HepG2 (cell line): Measurements from ENCODE around the gene CASP3. TPM values are rescaled to one million over a fixed set of nuclear protein-coding genes. Genes with fewer than 3 reads are reported as not detected.
A peak's percentile ranks its signal among the peaks of the same experiment; 100 is the strongest.

Source experiments
- ARNTL ChIP-seq: sonication (generic); formaldehyde crosslinking; IDR thresholded peaks from 2 replicates; pipeline ENCODE4 v1.4.0; 2020; ENCODE audit warnings: mild to moderate bottlenecking, missing genetic modification reagents
- ATF1 ChIP-seq: IDR thresholded peaks from 2 replicates; pipeline ENCODE4 v1.6.1; 2016; ENCODE audit warnings: mild to moderate bottlenecking, control low read depth
- BRD4 ChIP-seq: sonication (generic); formaldehyde crosslinking; IDR thresholded peaks from 2 replicates; pipeline ENCODE4 v1.4.0; 2020; ENCODE audit warnings: missing genetic modification reagents
- CBFB ChIP-seq: sonication (generic); formaldehyde crosslinking; IDR thresholded peaks from 2 replicates; pipeline ENCODE4 v1.4.0; 2020; ENCODE audit warnings: missing genetic modification reagents
- DNMT3B ChIP-seq: conservative IDR thresholded peaks from 2 replicates; pipeline ENCODE4 v1.6.1; 2016; ENCODE audit warnings: missing biosample characterization, control low read depth
- KMT2A ChIP-seq: sonication (generic); formaldehyde crosslinking; IDR thresholded peaks from 2 replicates; pipeline ENCODE4 v1.4.0; 2020; ENCODE audit warnings: missing genetic modification reagents
- NKX3-1 ChIP-seq: sonication (generic); formaldehyde crosslinking; IDR thresholded peaks from 2 replicates; pipeline ENCODE4 v1.5.0; 2020; ENCODE audit warnings: missing genetic modification reagents
- PHB2 ChIP-seq: fragments of 450-650 bp; IDR thresholded peaks from 2 replicates; pipeline ENCODE4 v1.6.1; 2018; ENCODE audit not compliant: partially characterized antibody
- PHF8 ChIP-seq: sonication (generic); formaldehyde crosslinking; IDR thresholded peaks from 2 replicates; pipeline ENCODE4 v1.5.0; 2020; ENCODE audit warnings: missing genetic modification reagents
- TSC22D2 ChIP-seq: sonication (generic); formaldehyde crosslinking; IDR thresholded peaks from 2 replicates; pipeline ENCODE4 v1.5.1; 2020; ENCODE audit warnings: missing genetic modification reagents, mild to moderate bottlenecking, borderline replicate concordance
- ZFP90 ChIP-seq: sonication (generic); formaldehyde crosslinking; IDR thresholded peaks from 2 replicates; pipeline ENCODE4 v1.8.0; 2022; ENCODE audit warnings: missing genetic modification reagents, mild to moderate bottlenecking, inconsistent platforms, borderline replicate concordance
- ZFY ChIP-seq: sonication (generic); formaldehyde crosslinking; IDR thresholded peaks from 2 replicates; pipeline ENCODE4 v1.4.0; 2020; ENCODE audit warnings: missing genetic modification reagents
- ZKSCAN1 ChIP-seq: fragments of 150-350 bp; IDR thresholded peaks from 2 replicates; pipeline ENCODE4 v1.6.1; 2014; ENCODE audit warnings: low read length
- ZNF263 ChIP-seq: sonication (generic); formaldehyde crosslinking; IDR thresholded peaks from 2 replicates; pipeline ENCODE4 v1.4.0; 2020; ENCODE audit warnings: missing genetic modification reagents
- ZNF343 ChIP-seq: sonication (generic); formaldehyde crosslinking; IDR thresholded peaks from 2 replicates; pipeline ENCODE4 v1.4.0; 2020; ENCODE audit warnings: mild to moderate bottlenecking, missing genetic modification reagents
- ZNF350 ChIP-seq: sonication (generic); formaldehyde crosslinking; IDR thresholded peaks from 2 replicates; pipeline ENCODE4 v1.4.0; 2020; ENCODE audit warnings: mild to moderate bottlenecking, low read depth, missing genetic modification reagents, borderline replicate concordance
- ZNF501 ChIP-seq: sonication (generic); formaldehyde crosslinking; IDR thresholded peaks from 2 replicates; pipeline ENCODE4 v1.5.1; 2020; ENCODE audit warnings: mild to moderate bottlenecking, moderate library complexity, missing genetic modification reagents
- ZNF563 ChIP-seq: sonication (generic); formaldehyde crosslinking; IDR thresholded peaks from 2 replicates; pipeline ENCODE4 v1.8.0; 2022; ENCODE audit warnings: mild to moderate bottlenecking, moderate library complexity, missing genetic modification reagents
- ZNF709 ChIP-seq: sonication (generic); formaldehyde crosslinking; IDR thresholded peaks from 2 replicates; pipeline ENCODE4 v1.5.0; 2020; ENCODE audit warnings: mild to moderate bottlenecking, missing genetic modification reagents
- ZNF788 ChIP-seq: sonication (generic); formaldehyde crosslinking; IDR thresholded peaks from 2 replicates; pipeline ENCODE4 v1.5.0; 2020; ENCODE audit warnings: mild to moderate bottlenecking, missing genetic modification reagents, borderline replicate concordance
- polyA plus RNA-seq, 8 experiments: library from polyadenylated mRNA; depleted of rRNA in 3 of 8; stranded (reverse) in 7 of 8; unstranded in 1 of 8; fragments of >200 nt; fragmentation: Illumina TruSeq in 4 of 8; extraction: Trizol in 4 of 8; gene quantifications; 2 replicates each; pipeline versions ENCODE4 v1.2.1 to v1.2.3, GENCODE V29; 2011 to 2016; ENCODE audit warnings: low read depth in 4 of 8, missing spikeins in 1 of 8, mixed read lengths in 1 of 8; ENCODE audit not compliant: insufficient read depth in 1 of 8
- total RNA-seq, 5 experiments: library from RNA; depleted of rRNA; stranded (reverse); fragments of >200 nt; fragmentation: Illumina TruSeq; extraction: Trizol; gene quantifications; 2 replicates each; pipeline ENCODE4 v1.2.3, GENCODE V29; 2016; ENCODE audit warnings: low read depth in 1 of 5
- TF ChIP-seq, protein P1 (sequence below): sonication (generic); formaldehyde crosslinking; IDR thresholded peaks from 2 replicates; pipeline ENCODE4 v1.4.0; 2020; ENCODE audit warnings: missing genetic modification reagents, low read depth, mild to moderate bottlenecking, borderline replicate concordance
- TF ChIP-seq, protein P2 (sequence below): IDR thresholded peaks from 2 replicates; pipeline ENCODE4 v1.6.1; 2016; ENCODE audit warnings: low read depth, control low read depth
- TF ChIP-seq, protein P3 (sequence below): sonication (generic); formaldehyde crosslinking; IDR thresholded peaks from 2 replicates; pipeline ENCODE4 v1.8.0; 2023; ENCODE audit warnings: mild to moderate bottlenecking, missing genetic modification reagents
- TF ChIP-seq, protein P4 (sequence below): sonication (generic); formaldehyde crosslinking; IDR thresholded peaks from 2 replicates; pipeline ENCODE4 v1.4.0; 2020; ENCODE audit warnings: missing genetic modification reagents
- TF ChIP-seq, protein P5 (sequence below): sonication (generic); formaldehyde crosslinking; IDR thresholded peaks from 2 replicates; pipeline ENCODE4 v1.5.0; 2020; ENCODE audit warnings: missing genetic modification reagents

The CASP3 gene
- total and polyA plus RNA-seq, 2 of the 13 experiments (the other 11 are each of a cell fraction or from before 2014, with no cell fraction given): 26.0 to 77.8 TPM

GRCh38 chr4:184649026-184649970, at the start of gene CASP3, which contains the start of gene PRIMPOL (continued):
- TF ChIP-seq ZNF709 (CRISPR knock-in tag): no peak; the same call in 1 of the 2 replicates
- TF ChIP-seq TSC22D2 (CRISPR knock-in tag): no peak
- 0 out of 2 replicates have a peak, but pooled peaks have one; percentile 20 for TF ChIP-seq NKX3-1
- 0 out of 2 replicates have a peak, but pooled peaks have one; percentile 20 for TF ChIP-seq ZNF350
- peak; percentile 40; the same call in 1 of the 2 replicates for TF ChIP-seq KMT2A (CRISPR knock-in tag)
- no peak; the same call in 1 of the 2 replicates for TF ChIP-seq ARNTL
- no peak for TF ChIP-seq ZKSCAN1
- TF ChIP-seq ZNF343 (CRISPR knock-in tag): no peak
- TF ChIP-seq ZNF788: peak; percentile 58; the same call in 1 of the 2 replicates
- TF ChIP-seq ZNF563 (CRISPR knock-in tag): peak; percentile 68; the same call in 1 of the 2 replicates
- peak; percentile 84 for TF ChIP-seq PHF8
- TF ChIP-seq, protein P1, sequence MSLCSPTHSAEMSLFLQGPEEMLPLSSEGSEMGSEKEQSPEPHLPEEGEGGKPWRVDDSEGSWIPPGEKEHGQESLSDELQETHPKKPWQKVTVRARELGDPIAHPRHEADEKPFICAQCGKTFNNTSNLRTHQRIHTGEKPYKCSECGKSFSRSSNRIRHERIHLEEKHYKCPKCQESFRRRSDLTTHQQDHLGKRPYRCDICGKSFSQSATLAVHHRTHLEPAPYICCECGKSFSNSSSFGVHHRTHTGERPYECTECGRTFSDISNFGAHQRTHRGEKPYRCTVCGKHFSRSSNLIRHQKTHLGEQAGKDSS (CRISPR knock-in tag): peak; percentile 32; the same call in 1 of the 2 replicates
- TF ChIP-seq, protein P2, sequence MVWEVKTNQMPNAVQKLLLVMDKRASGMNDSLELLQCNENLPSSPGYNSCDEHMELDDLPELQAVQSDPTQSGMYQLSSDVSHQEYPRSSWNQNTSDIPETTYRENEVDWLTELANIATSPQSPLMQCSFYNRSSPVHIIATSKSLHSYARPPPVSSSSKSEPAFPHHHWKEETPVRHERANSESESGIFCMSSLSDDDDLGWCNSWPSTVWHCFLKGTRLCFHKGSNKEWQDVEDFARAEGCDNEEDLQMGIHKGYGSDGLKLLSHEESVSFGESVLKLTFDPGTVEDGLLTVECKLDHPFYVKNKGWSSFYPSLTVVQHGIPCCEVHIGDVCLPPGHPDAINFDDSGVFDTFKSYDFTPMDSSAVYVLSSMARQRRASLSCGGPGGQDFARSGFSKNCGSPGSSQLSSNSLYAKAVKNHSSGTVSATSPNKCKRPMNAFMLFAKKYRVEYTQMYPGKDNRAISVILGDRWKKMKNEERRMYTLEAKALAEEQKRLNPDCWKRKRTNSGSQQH (CRISPR knock-in tag): 0 out of 2 replicates have a peak, but pooled peaks have one; percentile 52
- 0 out of 2 replicates have a peak, but pooled peaks have one; percentile 26 for TF ChIP-seq ZFP90 (CRISPR knock-in tag)
- TF ChIP-seq, protein P3, sequence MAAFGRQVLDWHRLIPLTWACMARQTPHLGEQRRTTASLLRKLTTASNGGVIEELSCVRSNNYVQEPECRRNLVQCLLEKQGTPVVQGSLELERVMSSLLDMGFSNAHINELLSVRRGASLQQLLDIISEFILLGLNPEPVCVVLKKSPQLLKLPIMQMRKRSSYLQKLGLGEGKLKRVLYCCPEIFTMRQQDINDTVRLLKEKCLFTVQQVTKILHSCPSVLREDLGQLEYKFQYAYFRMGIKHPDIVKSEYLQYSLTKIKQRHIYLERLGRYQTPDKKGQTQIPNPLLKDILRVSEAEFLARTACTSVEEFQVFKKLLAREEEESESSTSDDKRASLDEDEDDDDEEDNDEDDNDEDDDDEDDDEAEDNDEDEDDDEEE (CRISPR knock-in tag): peak; percentile 28; the same call in 1 of the 2 replicates
- no peak for TF ChIP-seq PHB2
- TF ChIP-seq, protein P4, sequence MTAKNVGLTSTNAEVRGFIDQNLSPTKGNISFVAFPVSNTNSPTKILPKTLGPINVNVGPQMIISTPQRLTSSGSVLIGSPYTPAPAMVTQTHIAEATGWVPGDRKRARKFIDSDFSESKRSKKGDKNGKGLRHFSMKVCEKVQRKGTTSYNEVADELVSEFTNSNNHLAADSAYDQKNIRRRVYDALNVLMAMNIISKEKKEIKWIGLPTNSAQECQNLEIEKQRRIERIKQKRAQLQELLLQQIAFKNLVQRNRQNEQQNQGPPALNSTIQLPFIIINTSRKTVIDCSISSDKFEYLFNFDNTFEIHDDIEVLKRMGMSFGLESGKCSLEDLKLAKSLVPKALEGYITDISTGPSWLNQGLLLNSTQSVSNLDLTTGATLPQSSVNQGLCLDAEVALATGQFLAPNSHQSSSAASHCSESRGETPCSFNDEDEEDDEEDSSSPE (CRISPR knock-in tag): peak; percentile 90
- peak; percentile 83 for TF ChIP-seq ZNF263 (CRISPR knock-in tag)
- no peak for TF ChIP-seq BRD4 (CRISPR knock-in tag)
- 0 out of 2 replicates have a peak, but pooled peaks have one; percentile 49 for TF ChIP-seq DNMT3B (CRISPR knock-in tag)
- TF ChIP-seq, protein P5, sequence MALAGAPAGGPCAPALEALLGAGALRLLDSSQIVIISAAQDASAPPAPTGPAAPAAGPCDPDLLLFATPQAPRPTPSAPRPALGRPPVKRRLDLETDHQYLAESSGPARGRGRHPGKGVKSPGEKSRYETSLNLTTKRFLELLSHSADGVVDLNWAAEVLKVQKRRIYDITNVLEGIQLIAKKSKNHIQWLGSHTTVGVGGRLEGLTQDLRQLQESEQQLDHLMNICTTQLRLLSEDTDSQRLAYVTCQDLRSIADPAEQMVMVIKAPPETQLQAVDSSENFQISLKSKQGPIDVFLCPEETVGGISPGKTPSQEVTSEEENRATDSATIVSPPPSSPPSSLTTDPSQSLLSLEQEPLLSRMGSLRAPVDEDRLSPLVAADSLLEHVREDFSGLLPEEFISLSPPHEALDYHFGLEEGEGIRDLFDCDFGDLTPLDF: peak; percentile 26
- TF ChIP-seq ZFY (CRISPR knock-in tag): peak; percentile 78
- TF ChIP-seq ZNF501 (CRISPR knock-in tag): peak; percentile 57; the same call in 1 of the 2 replicates
- peak; percentile 77 for TF ChIP-seq CBFB (CRISPR knock-in tag)
- no peak for TF ChIP-seq ATF1 (CRISPR knock-in tag)
